Non-pigmented ciliary epithelial cell (primary cell): ENCODE data around the gene SEMA4A.
"Not testable (repeated sequence)": the region's sequence is repeated elsewhere in the genome, so short reads cannot be mapped to it uniquely, and the experiment has no call there.

Experiments used
- DNase-seq: peaks from one replicate; pipeline ENCODE4 v3.0.0-alpha.2; 2010; ENCODE audit warnings: low read depth

SEMA4A gene

GRCh38 chr1:156153362-156153761 lies at the start of gene SEMA4A:
Gene SEMA4A (plus strand): TSS chr1:156153585. CDS start chr1:156154579, 994 bp downstream.
- no peak for DNase-seq

- no peak for DNase-seq
Measured at GRCh38 chr1:156104065-156104810, 49.1 kb upstream of the SEMA4A start.

- no peak for DNase-seq
Measured at GRCh38 chr1:156104861-156105832, 48.2 kb upstream of the SEMA4A start.

- DNase-seq: no peak
Measured at GRCh38 chr1:156106624-156107488, 46.5 kb upstream of the SEMA4A start.

- DNase-seq: no peak
Measured at GRCh38 chr1:156108057-156108456, 45.3 kb upstream of the SEMA4A start.

DNA sequence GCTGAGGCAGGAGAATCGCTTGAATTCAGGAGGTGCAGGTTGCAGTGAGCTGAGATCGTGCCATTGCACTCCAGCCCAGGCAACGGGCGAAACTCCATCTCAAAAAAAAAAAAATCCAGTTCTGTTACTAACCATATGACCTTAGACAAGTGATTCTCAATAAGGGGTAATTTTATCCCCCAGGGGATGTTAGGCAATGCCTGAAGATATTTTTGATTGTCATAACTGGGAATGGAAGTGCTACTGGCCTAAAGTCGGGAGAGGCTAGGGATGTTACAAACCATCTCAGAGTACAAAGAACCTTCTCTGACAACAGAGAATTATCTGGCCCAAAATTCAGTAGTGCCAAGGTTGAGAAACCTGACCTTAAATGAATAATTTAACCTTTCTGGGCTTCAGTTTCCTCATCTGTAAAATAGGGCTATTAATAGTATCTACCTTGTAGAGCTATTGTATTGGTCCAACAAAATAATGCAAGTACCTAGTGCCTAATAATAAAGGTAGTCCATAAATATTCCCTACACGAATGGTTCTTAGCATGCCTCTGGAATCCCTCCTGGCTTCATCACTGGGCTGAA lies 44.6 kb upstream of the SEMA4A start:
- no peak for DNase-seq

DNA sequence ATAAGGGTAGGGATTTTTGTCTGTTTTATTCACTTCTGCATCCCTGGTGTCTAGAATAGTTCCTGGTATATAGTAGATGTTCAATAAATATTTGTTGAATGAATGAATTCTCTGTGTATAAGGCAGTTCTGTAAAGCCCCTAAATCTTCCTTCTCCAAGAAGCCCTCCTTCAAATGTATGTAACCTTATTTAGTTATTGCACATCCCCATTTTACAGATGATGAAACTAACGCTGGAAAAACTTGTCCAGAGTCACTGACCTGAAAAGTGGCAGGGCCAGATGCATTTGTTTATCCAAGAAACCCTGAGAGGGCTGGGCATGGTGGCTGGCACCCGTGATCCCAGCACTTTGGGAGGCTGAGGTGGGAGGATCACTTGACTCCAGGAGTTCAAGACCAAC lies 43.1 kb upstream of the SEMA4A start:
- DNase-seq: no peak

DNA sequence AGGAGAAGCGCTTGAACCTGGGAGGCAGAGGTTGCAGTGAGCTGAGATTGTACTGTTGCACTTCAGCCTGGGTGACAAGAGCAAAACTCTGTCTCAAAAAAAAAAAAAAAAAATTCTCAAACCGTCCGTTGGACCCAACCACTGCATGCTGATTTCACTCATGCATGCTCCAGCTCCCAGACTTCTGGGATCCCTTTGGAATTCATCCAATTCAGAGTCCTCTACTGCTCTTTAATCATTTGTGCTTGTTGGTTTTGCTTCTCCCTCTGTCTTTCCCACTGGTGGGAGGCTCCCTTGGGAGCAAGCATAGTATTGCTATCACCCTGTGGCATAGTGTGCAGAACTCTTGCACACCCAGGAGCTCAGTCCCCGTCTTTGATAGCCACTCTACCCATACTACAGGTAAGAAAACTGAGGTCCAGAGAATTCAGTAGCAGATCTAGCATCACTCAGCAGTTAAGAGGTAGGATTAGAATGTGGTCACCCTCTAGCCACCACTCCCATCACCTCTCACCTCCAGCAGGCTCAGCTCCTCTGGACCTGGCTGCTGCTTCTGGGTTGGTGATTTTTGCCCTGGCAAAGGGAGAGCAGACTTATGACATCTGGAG lies 41.9 kb upstream of the SEMA4A start:
- no peak for DNase-seq

DNA sequence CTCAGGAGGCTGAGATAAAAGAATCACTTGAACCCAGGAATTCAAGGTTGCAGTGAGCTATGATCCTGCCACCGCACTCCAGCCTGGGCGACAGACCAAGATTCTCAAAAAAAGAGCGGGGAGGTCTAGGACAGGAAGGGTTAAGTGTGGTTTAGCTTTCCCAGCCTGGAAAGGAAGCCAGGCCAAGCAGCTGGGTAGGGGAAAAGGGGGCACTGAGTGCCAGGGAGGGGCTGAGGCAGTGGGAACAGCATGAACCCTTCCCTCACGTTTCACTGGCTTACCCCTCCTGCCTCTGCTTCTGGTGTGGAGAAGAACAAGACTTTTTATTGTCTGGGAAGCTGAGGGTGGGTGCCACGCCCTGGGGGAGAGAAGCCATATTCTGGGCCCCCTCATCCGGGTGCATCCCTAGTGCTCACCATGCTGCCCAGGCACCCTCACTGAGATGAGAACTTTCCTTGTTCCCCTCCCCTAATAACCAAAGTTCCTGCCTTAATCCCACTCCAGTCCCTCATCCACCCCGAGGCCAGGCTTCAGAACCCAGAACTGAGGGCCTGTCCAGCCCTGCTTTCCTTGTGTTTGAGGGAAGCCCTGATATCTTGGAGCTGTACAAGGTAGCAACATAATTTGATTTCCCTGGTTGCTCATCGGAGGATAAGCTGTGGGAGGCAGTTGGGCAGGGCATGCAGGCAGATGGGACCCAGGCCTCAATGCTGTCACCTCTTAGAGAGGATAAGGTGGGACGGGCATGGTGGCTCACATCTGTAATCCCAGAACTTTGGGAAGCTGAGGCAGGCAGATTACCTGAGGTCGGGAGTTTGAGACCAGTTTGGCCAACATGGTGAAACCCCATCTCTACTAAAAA lies 40.9 kb upstream of the SEMA4A start:
- no peak for DNase-seq

DNA sequence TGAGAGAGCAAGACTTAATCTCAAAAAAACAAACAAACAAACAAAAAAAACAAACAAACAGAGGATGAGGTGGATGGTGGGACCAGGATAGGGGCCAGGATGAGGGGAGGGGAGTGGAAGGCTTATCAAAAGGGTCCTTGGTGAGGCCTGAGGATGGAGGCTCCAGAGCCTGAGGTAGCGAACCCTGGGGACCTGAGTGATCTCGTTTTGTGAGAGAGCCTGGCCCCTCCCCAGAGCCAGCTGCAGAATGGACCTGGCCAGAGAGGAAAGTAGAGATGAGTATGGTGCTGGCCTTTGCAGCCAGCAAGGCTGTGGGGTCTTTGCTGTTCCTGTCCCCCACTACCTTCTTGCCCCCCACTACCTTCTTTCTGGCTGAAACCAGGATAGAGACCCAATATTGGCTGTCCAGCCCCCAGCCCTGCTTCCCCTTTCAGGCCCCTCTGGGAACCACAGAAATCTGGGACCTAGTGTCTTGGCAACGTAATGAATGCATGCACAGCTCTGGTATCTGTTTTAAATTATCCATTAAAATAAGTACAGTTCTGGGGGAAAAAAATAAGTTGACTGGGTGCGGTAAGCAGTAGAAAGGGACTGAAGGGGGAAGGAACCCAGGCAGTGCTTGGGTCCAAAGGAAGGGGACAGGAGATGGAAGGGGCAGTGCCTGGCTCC lies 40.0 kb upstream of the SEMA4A start:
- DNase-seq: no peak

DNA sequence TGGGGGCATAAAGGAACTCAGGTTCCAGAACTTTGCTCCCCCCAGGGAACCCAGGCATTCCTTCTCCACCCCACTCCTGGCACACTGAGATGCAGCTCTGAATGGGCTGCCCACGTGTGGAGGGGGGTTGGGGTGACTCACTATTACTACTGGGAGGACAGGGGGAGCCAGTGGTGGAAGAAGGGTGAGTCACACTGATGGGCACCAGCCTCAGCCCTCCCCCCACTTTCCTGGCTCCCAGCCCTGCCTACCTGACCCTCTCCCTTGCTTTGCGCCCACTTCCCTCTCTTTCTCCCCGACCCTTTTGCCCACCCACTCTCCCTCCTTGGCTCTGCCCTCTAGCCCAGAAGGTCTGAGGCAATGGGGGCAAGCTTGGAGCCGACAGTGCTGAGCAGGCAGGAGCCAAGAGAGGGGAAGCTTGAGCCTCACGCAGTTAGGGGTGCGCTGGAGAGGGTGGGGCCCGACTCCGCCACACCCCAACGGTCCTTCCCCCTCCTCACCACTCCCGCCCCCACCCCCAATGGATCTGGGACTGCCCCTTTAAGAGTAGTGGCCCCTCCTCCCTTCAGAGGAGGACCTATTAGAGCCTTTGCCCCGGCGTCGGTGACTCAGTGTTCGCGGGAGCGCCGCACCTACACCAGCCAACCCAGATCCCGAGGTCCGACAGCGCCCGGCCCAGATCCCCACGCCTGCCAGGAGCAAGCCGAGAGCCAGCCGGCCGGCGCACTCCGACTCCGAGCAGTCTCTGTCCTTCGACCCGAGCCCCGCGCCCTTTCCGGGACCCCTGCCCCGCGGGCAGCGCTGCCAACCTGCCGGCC lies 39.1 kb upstream of the SEMA4A start, which contains the start of gene LMNA:
Gene LMNA, plus strand, starts transcription at position 611 of the 818 bp plus-strand sequence. CDS start 208 bp downstream, outside the sequence.
- no peak for DNase-seq

DNA sequence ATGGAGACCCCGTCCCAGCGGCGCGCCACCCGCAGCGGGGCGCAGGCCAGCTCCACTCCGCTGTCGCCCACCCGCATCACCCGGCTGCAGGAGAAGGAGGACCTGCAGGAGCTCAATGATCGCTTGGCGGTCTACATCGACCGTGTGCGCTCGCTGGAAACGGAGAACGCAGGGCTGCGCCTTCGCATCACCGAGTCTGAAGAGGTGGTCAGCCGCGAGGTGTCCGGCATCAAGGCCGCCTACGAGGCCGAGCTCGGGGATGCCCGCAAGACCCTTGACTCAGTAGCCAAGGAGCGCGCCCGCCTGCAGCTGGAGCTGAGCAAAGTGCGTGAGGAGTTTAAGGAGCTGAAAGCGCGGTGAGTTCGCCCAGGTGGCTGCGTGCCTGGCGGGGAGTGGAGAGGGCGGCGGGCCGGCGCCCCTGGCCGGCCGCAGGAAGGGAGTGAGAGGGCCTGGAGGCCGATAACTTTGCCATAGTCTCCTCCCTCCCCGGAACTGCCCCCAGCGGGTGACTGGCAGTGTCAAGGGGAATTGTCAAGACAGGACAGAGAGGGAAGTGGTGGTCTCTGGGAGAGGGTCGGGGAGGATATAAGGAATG lies 38.4 kb upstream of the SEMA4A start:
- DNase-seq: no peak

DNA sequence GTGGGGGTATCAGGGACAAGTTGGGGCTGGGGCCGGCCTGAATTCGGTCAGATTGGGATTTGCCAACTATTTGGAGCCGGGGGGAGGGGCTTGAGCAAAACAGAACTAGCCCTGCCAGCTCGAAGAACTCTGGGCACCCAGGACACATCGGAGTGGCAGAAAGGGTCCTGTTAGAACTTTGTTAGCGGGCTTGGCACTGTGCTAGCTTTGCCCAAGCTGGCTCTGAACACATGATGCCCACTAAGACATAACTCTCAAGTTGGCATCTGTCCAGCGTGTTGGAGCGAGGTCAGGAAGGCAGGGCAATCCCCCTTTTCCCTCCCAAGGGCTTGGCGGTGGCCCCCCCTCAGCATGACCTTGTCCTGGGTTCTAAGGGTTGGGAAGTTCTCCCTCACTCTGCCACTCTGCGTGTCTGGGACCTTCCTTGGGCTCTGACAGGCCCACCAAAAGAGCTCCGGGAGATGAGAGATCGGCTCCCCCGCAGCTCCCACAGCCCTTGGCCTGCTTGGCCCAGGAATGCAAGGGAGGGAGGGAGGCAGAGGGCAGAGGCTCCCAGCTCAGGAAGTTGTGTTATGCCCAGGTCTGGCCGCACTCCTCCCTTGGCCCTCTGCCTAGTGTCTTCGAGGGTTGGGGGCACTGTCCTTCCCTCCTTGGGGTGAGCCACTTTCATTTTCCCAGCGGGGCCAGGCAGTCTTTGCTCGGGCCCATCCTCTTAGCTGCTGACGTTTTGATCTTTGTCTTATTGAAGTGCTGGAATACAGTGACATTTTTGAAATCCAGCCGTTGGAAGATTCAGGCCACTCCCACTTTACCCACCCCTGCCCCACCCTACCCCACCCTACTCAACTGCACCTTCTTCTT lies 37.6 kb upstream of the SEMA4A start:
- DNase-seq: no peak

GRCh38 chr1:156116731-156117130 lies 36.7 kb upstream of the SEMA4A start:
- not testable (repeated sequence) for DNase-seq

DNA sequence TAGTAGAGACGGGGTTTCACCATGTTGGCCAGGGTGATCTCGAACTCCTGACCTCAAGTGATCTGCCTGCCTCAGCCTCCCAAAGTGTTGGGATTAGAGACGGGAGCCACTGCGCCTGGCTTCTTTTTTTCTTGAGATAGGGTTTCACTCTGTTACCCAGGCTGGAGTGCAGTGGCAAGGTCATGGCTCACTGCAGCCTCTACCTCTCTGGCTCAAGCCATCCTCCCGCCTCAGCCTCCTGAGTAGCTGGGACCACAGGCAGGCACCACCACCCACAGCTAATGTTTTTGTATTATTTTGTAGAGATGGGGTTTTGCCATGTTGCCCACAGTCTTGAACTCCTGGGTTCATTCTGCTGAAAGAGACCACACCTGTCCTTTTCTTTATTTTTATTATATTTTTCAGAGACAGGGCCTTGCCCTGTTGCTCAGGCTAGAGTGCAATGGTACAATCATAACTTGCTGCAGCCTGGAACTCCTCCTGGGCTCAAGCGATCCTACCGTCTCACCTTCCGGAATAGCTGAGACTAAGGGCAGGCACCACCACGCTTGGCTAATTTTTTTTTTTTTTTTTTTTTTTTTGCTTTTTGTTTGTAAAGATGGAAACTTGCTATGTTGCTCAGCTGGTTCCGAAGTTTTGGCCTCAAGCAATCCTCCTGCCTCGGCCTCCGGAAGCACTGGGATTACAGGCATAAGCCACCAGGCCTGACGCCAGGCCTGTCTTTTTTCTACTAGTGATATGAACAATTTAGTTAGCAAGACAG lies 35.8 kb upstream of the SEMA4A start:
- DNase-seq: no peak

- no peak for DNase-seq
Measured at GRCh38 chr1:156118177-156118868, 35.1 kb upstream of the SEMA4A start.
